Mucosa of stomach (tissue), 1 donor: ENCODE results near the gene PTPN6.

ENCODE experiments used
- H3K27me3 ChIP-seq: one replicate; pipeline ENCODE4 v1.7.0; 2013; ENCODE audit warnings: mild to moderate bottlenecking, low read length; ENCODE audit not compliant: control insufficient read depth, insufficient read depth
- H3K36me3 ChIP-seq: one replicate; pipeline ENCODE4 v1.7.0; 2013; ENCODE audit warnings: low read length; ENCODE audit not compliant: control insufficient read depth, insufficient read depth
- H3K4me1 ChIP-seq: one replicate; pipeline ENCODE4 v1.7.0; 2013; ENCODE audit warnings: mild to moderate bottlenecking, low read length; ENCODE audit not compliant: control insufficient read depth, insufficient read depth
- H3K4me3 ChIP-seq: one replicate; pipeline ENCODE4 v1.7.0; 2013; ENCODE audit warnings: low read length
- H3K9ac ChIP-seq: one replicate; pipeline ENCODE4 v1.7.0; 2013; ENCODE audit warnings: mild to moderate bottlenecking, low read length, moderate library complexity
- H3K9me3 ChIP-seq: one replicate; pipeline ENCODE4 v1.7.0; 2013; ENCODE audit warnings: mild to moderate bottlenecking, low read length, moderate library complexity; ENCODE audit not compliant: control insufficient read depth
- donor health status: Pancreatic carcinoma.

Gene PTPN6

GRCh38 chr12:6914947-6915788 lies 36.0 kb upstream of the PTPN6 start:
- Histone ChIP-seq H3K4me3 (no peak overlapping the region), H3K36me3 (no peaks in the 10 kb centered on the region), H3K27me3 (peaks cover 19% of the 10 kb centered on the region), H3K9me3 (no peaks in the 10 kb centered on the region), H3K4me1 (peaks cover 13% of the 10 kb centered on the region), H3K9ac (peak overlapping the region; percentile 50)

- Histone ChIP-seq H3K27me3 (peaks cover 19% of the 10 kb centered on the region), H3K4me3 (no peak overlapping the region), H3K36me3 (no peaks in the 10 kb centered on the region), H3K4me1 (peaks cover 13% of the 10 kb centered on the region), H3K9ac (no peak overlapping the region), H3K9me3 (no peaks in the 10 kb centered on the region)
Observed at GRCh38 chr12:6915789-6916285, 35.3 kb upstream of the PTPN6 start.

GRCh38 chr12:6916426-6917200 lies 34.5 kb upstream of the PTPN6 start:
- H3K27me3 ChIP-seq = peaks cover 19% of the 10 kb centered on the region
- H3K36me3 ChIP-seq = no peaks in the 10 kb centered on the region
- H3K4me1 ChIP-seq = peaks cover 13% of the 10 kb centered on the region
- H3K4me3 ChIP-seq = no peak overlapping the region
- no peak overlapping the region for H3K9ac ChIP-seq
- no peaks in the 10 kb centered on the region for H3K9me3 ChIP-seq

DNA sequence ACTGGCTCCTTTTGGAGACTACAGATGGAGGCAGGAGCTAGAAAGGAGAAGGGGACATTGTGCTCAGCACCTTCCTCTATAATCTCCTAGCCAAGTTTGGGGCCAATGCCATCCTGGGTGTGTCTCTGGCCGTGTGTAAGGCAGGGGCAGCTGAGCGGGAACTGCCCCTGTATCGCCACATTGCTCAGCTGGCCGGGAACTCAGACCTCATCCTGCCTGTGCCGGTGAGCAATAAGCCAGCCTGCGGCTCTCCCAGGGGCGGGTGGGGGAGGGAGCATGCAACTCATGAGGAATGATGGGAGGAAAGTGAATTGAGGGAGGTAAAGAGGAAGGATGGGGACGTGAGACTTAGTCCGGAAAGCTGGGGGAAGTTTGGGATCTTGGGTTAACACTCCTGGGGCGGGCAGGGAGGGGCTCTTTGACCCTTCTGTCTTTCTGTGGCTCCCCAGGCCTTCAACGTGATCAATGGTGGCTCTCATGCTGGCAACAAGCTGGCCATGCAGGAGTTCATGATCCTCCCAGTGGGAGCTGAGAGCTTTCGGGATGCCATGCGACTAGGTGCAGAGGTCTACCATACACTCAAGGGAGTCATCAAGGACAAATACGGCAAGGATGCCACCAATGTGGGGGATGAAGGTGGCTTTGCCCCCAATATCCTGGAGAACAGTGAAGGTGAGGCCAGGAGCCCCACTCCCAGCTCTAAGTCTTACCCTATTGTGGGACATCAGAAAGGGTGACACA lies 33.5 kb upstream of the PTPN6 start:
- no peak overlapping the region for H3K4me3 ChIP-seq
- H3K9me3 ChIP-seq = no peaks in the 10 kb centered on the region
- H3K36me3 ChIP-seq = no peaks in the 10 kb centered on the region
- peaks cover 13% of the 10 kb centered on the region for H3K4me1 ChIP-seq
- H3K27me3 ChIP-seq = peaks cover 19% of the 10 kb centered on the region
- H3K9ac ChIP-seq = no peak overlapping the region

GRCh38 chr12:6919588-6919987 lies 31.6 kb upstream of the PTPN6 start:
- H3K4me1 ChIP-seq = peaks cover 13% of the 10 kb centered on the region
- H3K4me3 ChIP-seq = no peak overlapping the region
- H3K27me3 ChIP-seq = peaks cover 4% of the 10 kb centered on the region
- H3K9ac ChIP-seq = no peak overlapping the region
- no peaks in the 10 kb centered on the region for H3K36me3 ChIP-seq
- H3K9me3 ChIP-seq = no peaks in the 10 kb centered on the region

- Histone ChIP-seq H3K36me3 (no peaks in the 10 kb centered on the region), H3K27me3 (no peaks in the 10 kb centered on the region), H3K9me3 (no peaks in the 10 kb centered on the region), H3K4me1 (peaks cover 26% of the 10 kb centered on the region), H3K9ac (no peak overlapping the region), H3K4me3 (no peak overlapping the region)
Observed at GRCh38 chr12:6921539-6921938, 29.6 kb upstream of the PTPN6 start.

- Histone ChIP-seq H3K4me1 (peaks cover 31% of the 10 kb centered on the region), H3K9ac (no peak overlapping the region), H3K9me3 (no peaks in the 10 kb centered on the region), H3K36me3 (no peaks in the 10 kb centered on the region), H3K27me3 (no peaks in the 10 kb centered on the region), H3K4me3 (no peak overlapping the region)
Observed at GRCh38 chr12:6921996-6922946, 28.9 kb upstream of the PTPN6 start.

DNA sequence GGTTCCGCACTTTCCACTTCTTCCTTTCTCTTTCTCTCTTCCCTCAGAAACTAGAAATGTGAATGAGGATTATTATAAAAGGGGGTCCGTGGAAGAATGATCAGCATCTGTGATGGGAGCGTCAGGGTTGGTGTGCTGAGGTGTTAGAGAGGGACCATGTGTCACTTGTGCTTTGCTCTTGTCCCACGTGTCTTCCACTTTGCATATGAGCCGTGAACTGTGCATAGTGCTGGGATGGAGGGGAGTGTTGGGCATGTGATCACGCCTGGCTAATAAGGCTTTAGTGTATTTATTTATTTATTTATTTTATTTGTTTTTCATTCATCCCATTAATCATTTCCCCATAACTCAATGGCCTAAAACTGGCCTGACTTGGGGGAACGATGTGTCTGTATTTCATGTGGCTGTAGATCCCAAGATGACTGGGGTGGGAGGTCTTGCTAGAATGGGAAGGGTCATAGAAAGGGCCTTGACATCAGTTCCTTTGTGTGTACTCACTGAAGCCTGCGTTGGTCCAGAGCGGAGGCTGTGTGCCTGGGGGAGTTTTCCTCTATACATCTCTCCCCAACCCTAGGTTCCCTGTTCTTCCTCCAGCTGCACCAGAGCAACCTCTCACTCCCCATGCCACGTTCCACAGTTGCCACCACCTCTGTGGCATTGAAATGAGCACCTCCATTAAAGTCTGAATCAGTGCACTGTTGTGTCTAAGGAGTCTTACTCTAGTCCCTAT lies 28.0 kb upstream of the PTPN6 start:
- Histone ChIP-seq H3K9me3 (no peaks in the 10 kb centered on the region), H3K9ac (no peak overlapping the region), H3K27me3 (no peaks in the 10 kb centered on the region), H3K36me3 (no peaks in the 10 kb centered on the region), H3K4me3 (no peak overlapping the region), H3K4me1 (peaks cover 32% of the 10 kb centered on the region)

DNA sequence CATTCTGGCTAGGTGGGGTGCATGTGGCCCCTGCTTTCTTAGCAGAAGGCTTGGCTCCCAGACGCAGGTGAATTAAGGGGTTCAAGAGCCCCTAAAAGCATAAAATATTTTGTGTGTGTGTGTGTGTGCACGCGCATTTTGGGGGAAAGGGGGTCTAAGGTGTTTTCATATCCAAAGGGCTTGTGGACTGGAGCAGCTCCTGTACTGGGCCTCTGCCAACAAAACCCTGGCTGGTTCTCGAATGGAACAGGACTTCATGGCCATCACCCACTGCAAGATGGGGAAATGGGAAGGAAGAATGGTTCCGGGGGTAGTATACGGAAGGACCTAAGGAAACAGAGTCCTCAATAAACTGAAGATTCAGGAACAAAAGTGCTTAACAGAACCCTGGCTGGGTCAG lies 27.3 kb upstream of the PTPN6 start:
- Histone ChIP-seq H3K4me3 (no peak overlapping the region), H3K36me3 (no peaks in the 10 kb centered on the region), H3K4me1 (peaks cover 35% of the 10 kb centered on the region), H3K27me3 (no peaks in the 10 kb centered on the region), H3K9ac (no peak overlapping the region), H3K9me3 (no peaks in the 10 kb centered on the region)

GRCh38 chr12:6925239-6925539 lies 26.0 kb upstream of the PTPN6 start:
- Histone ChIP-seq H3K4me1 (peaks cover 48% of the 10 kb centered on the region), H3K9me3 (no peaks in the 10 kb centered on the region), H3K9ac (peak overlapping the region; percentile 90)

More at GRCh38 chr12:6925239-6925539, 26.0 kb upstream of the PTPN6 start:
- Histone ChIP-seq H3K36me3 (no peaks in the 10 kb centered on the region), H3K27me3 (no peaks in the 10 kb centered on the region), H3K4me3 (no peak overlapping the region)
